ENCODE results near the gene CCNYL1. TPM values are rescaled to one million over a fixed set of nuclear protein-coding genes. Genes with fewer than 3 reads are reported as not detected.

The CCNYL1 gene
- total and polyA plus RNA-seq, 12 donors: 3.6 to 16.1 (median 9.1) TPM

DNA sequence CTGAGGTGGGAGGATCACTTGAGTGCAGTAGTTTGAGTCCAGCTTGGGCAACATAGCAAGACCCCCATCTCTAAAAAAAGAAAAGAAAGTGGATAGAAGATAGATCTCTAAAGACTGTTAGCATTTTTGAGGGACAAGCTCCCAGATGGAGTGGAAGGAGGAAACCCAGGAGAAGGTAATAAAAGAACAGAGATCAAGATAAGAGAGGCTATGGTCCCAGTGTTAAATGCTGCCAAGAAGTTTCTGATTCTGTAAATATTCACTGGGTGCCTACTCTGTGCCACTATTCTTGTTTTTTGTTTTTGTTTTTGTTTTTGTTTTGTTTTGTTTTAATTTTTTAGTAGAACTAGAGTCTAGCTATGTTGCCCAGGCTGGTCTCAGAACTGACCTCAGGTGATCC, 32.1 kb downstream of the CCNYL1 start:
- ATAC-seq (no peak), DNase-seq (no peak)
- TF ChIP-seq, protein P1, sequence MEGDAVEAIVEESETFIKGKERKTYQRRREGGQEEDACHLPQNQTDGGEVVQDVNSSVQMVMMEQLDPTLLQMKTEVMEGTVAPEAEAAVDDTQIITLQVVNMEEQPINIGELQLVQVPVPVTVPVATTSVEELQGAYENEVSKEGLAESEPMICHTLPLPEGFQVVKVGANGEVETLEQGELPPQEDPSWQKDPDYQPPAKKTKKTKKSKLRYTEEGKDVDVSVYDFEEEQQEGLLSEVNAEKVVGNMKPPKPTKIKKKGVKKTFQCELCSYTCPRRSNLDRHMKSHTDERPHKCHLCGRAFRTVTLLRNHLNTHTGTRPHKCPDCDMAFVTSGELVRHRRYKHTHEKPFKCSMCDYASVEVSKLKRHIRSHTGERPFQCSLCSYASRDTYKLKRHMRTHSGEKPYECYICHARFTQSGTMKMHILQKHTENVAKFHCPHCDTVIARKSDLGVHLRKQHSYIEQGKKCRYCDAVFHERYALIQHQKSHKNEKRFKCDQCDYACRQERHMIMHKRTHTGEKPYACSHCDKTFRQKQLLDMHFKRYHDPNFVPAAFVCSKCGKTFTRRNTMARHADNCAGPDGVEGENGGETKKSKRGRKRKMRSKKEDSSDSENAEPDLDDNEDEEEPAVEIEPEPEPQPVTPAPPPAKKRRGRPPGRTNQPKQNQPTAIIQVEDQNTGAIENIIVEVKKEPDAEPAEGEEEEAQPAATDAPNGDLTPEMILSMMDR (IDR thresholded peaks at IDR 0.05): no peak
- Histone ChIP-seq H3K9me3 (no peaks in the 10 kb centered on the region), H3K36me3 (peaks cover 0 to 82% (median 12%) of the 10 kb centered on the region in 9 donors), H3K27me3 (no peaks in the 10 kb centered on the region), H3K27ac (no peak overlapping the region), H3K4me1 (no peaks in the 10 kb centered on the region), H3K4me3 (no peak overlapping the region)
- intact Hi-C loops (cut with DNase I): loop anchor here in 5 of 10 donors (10.0 kb wide), 2 partner anchors 301 to 331 kb away; no protein-coding TSS in a partner anchor

DNA sequence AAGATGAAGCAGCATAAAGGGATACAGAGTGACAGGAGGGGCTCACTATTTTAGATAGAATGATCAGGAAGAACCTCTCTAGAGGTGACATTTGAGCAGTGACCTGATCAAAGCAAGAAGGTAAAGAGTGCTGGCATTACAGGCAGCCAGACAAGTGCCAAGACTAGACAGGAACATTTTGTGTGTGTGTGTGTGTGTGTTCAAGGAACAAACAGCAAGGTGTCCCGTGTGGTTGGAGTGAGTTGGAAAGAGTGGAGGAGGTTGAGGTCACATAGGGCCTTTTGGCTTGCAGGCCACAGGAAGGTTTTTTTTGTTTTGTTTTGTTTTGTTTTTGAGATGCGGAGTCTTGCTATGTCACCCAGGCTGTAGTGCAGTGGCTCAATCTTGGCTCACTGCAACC, 32.6 kb downstream of the CCNYL1 start:
- H3K9me3 ChIP-seq: no peaks in the 10 kb centered on the region
- TF ChIP-seq, protein P1 (IDR thresholded peaks at IDR 0.05): no peak
- H3K36me3 ChIP-seq: peaks cover 0 to 82% (median 12%) of the 10 kb centered on the region in 9 donors
- intact Hi-C loops (cut with DNase I): loop anchor here in 5 of 10 donors (10.0 kb wide), 2 partner anchors 301 to 331 kb away; no protein-coding TSS in a partner anchor
- ATAC-seq (no peak), DNase-seq (no peak)
- H3K4me3 ChIP-seq: no peak overlapping the region
- WGBS, 2 donors: 64 to 88% methylated on average over 2 of the region's 2 CpGs
- H3K4me1 ChIP-seq: no peaks in the 10 kb centered on the region
- no peaks in the 10 kb centered on the region for H3K27me3 ChIP-seq
- H3K27ac ChIP-seq: no peak overlapping the region

DNA sequence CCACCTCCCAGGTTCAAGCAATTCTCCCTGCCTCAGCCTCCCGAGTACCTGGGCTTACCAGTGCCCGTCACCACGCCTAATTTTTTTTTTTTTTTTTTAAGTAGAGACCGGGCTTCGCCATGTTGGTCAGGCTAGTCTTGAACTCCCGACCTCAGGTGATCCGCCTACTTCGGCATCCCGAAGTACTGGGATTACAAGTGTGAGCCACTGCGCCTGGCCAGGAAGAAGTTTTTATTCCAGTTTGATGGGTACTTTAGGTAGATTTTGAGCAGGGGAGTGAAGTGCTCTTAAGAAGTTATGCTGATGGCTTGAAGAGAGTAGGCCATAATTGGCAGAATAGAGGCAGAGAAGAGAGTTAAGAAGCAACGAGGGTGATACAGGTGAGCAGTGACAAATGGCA, 33.0 kb downstream of the CCNYL1 start:
- H3K9me3 ChIP-seq: no peaks in the 10 kb centered on the region
- TF ChIP-seq, protein P1 (IDR thresholded peaks at IDR 0.05): no peak
- no peak for ATAC-seq
- H3K4me1 ChIP-seq: no peaks in the 10 kb centered on the region
- intact Hi-C loops (cut with DNase I): loop anchor here in 5 of 10 donors (10.0 kb wide), 2 partner anchors 300 to 330 kb away; no protein-coding TSS in a partner anchor
- no peak overlapping the region for H3K4me3 ChIP-seq
- no peak overlapping the region for H3K27ac ChIP-seq
- DNase-seq: no peak
- H3K36me3 ChIP-seq: peaks cover 0 to 86% (median 12%) of the 10 kb centered on the region in 9 donors
- 90 to 96% methylated on average over 11 of the region's 11 CpGs for whole genome bisulfite sequencing, 2 donors
- no peaks in the 10 kb centered on the region for H3K27me3 ChIP-seq

DNA sequence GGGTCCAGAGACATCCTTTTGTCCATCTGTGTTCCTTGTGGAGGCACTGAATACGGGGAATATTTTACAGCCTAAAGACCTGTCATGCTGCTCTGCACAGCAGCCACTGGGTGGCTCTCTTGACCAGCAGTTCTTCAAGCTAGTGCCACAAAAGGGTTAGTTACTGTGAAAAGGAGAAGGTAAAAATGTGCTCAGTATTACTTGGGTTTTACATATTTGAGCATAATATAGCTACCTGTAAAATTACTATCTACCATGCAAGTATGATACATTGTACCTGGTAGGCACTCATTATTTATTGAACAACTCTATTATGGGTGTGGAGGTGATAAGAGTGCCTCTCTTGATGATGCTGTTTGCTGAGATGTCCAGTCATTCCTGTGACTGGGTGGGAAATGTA, 34.7 kb downstream of the CCNYL1 start:
- Histone ChIP-seq H3K36me3 (peaks cover 0 to 86% (median 14%) of the 10 kb centered on the region in 9 donors), H3K27me3 (no peaks in the 10 kb centered on the region), H3K4me3 (no peak overlapping the region), H3K9me3 (no peaks in the 10 kb centered on the region), H3K4me1 (no peaks in the 10 kb centered on the region), H3K27ac (no peak overlapping the region)
- peak; percentile 71 to 87 (median 82) for ATAC-seq
- 33 to 41% methylated on average over 1 of the region's 1 CpG for WGBS, 2 donors
- TF ChIP-seq, protein P1 (IDR thresholded peaks at IDR 0.05): peak; percentile 69 to 92 (median 86)
- peak; percentile 17 to 28 for DNase-seq
- intact Hi-C loops (cut with DNase I): loop anchor here (2.0 to 10.0 kb wide), 9 partner anchors 226 to 329 kb away; no protein-coding TSS in a partner anchor
